Measurements from ENCODE around the gene APOA5. TPM values are rescaled to one million over a fixed set of nuclear protein-coding genes. Genes with fewer than 3 reads are reported as not detected.

The APOA5 gene
- total and polyA plus RNA-seq, 2 of the 8 experiments (the other 6 are each of a cell fraction or from before 2014, with no cell fraction given) = 0.08 to 0.15 TPM

GRCh38 chr11:116773203-116774097, 18.2 kb downstream of the APOA5 start:
- 11% methylated on average over 25 of the region's 25 CpGs; no CpG with 5 or more reads in 1 of the 2 experiments for WGBS, 2 experiments (ENCODE audit: extremely low coverage in 1 of 2, insufficient coverage in 1 of 2, insufficient read length in 1 of 2, insufficient replicate concordance in 2 of 2, low coverage in 1 of 2, low lambda C conversion rate in 2 of 2, missing lambda C conversion rate in 1 of 2)
- CTCF ChIA-PET (ENCODE audit: partially characterized antibody) = interaction anchor here (1.0 to 2.3 kb wide), 3 partner anchors 17 to 30 kb away, joined by 3 to 8 read pairs (median 3); no protein-coding TSS in a partner anchor
- FAIRE-seq = no peak

More at GRCh38 chr11:116773203-116774097, 18.2 kb downstream of the APOA5 start:
- Histone ChIP-seq H4K20me1 (replicated peaks in 1 of 2; ENCODE audit: control insufficient read depth in 1 of 2, insufficient read depth in 2 of 2, low read length in 2 of 2) (no peaks in the 10 kb centered on the region), H3K9me3 (ENCODE audit: insufficient read depth in 2 of 2, low read depth in 1 of 2, low read length in 1 of 2) (no peaks in the 10 kb centered on the region), H3K27ac (ENCODE audit: low read depth, low read length) (no peak overlapping the region), H4K91ac (replicated peaks; ENCODE audit: insufficient read length, low read length) (peak overlapping the region; percentile 1), H2BK20ac (ENCODE audit: low read length) (0 out of 2 replicates have a peak overlapping the region, but pooled peaks have one; percentile 55), H3K56ac (replicated peaks; ENCODE audit: insufficient read length, low read depth, low read length) (peak overlapping the region; percentile 12), H2BK12ac (ENCODE audit: low read depth, low read length) (no peak overlapping the region), H2BK15ac (ENCODE audit: low read length) (no peak overlapping the region), H3K79me2 (ENCODE audit: control insufficient read depth in 1 of 2, insufficient read depth in 2 of 2, low read length in 2 of 2) (peaks cover 12 to 22% of the 10 kb centered on the region in 2 experiments), H2BK5ac (ENCODE audit: low read depth, low read length) (peak overlapping the region; percentile 58; the same call in 1 of the 2 replicates), H3K23me2 (ENCODE audit: low read depth, low read length) (peaks cover 8% of the 10 kb centered on the region), H3K4ac (replicated peaks; ENCODE audit: insufficient read length, low read depth, low read length) (peak overlapping the region; percentile 6), H3K27me3 (replicated peaks in 1 of 4; ENCODE audit: control insufficient read depth in 3 of 4, extremely low read depth in 1 of 4, insufficient read depth in 3 of 4, low read length in 3 of 4) (no peaks in the 10 kb centered on the region), H3K18ac (ENCODE audit: extremely low read depth, low read length) (peak overlapping the region; percentile 55; the same call in 1 of the 2 replicates), H2AK5ac (ENCODE audit: low read depth, low read length) (no peak overlapping the region), H2AFZ (ENCODE audit: low read length) (peak overlapping the region; percentile 99), H3K4me2 (ENCODE audit: insufficient read depth in 1 of 2, low read depth in 2 of 2, low read length in 2 of 2) (peak overlapping the region; percentile 97 to 99), H3K23ac (ENCODE audit: insufficient read length) (no peak overlapping the region), H2BK120ac (replicated peaks; ENCODE audit: low read depth, low read length) (peak overlapping the region; percentile 59), H4K5ac (ENCODE audit: insufficient read length, low read depth, low read length) (peak overlapping the region; percentile 91), H3K4me3 (ENCODE audit: extremely low read depth in 1 of 4, insufficient read depth in 2 of 4, low read depth in 3 of 4, low read length in 4 of 4) (peak overlapping the region; percentile 67 to 96 (median 81)), H3K14ac (ENCODE audit: insufficient read length) (peak overlapping the region; percentile 13), H4K8ac (ENCODE audit: extremely low read depth, insufficient read depth, low read length) (peak overlapping the region; percentile 94), H3K36me3 (ENCODE audit: control insufficient read depth in 2 of 4, insufficient read depth in 4 of 4, low read length in 3 of 4) (peaks cover 9 to 32% (median 20%) of the 10 kb centered on the region in 4 experiments), H3K79me1 (ENCODE audit: low read depth, low read length) (no peaks in the 10 kb centered on the region), H3K9ac (replicated peaks in 1 of 4; ENCODE audit: extremely low read depth in 1 of 4, low read depth in 3 of 4, low read length in 3 of 4) (peak overlapping the region in 3 of 4 experiments; percentile 66 to 90 (median 74); a peak in 6 of 7 replicates), H3K4me1 (replicated peaks in 1 of 4; ENCODE audit: control insufficient read depth in 3 of 4, insufficient read depth in 4 of 4, low read length in 3 of 4) (peaks cover 0 to 5% (median 3%) of the 10 kb centered on the region in 4 experiments; a peak in 2 of 7 replicates)
- DNase-seq (ENCODE audit: low read depth in 1 of 2, low spot score in 2 of 2) = no peak
- POLR2A ChIA-PET (ENCODE audit: partially characterized antibody) = interaction anchor here (0.6 to 3.6 kb wide), 5 partner anchors 10 to 373 kb away, joined by 3 to 29 read pairs (median 4); partner anchors contain the start of genes APOA5, APOC3 and ZPR1
- TF ChIP-seq KDM4A (IDR thresholded peaks at IDR 0.05; ENCODE audit: low read depth, low read length, severe bottlenecking) (peak; percentile 72), MAFK (IDR thresholded peaks at IDR 0.05; ENCODE audit: low read depth, low read length) (no peak)

Measured in H1 (cell line).